Measurements from ENCODE around the gene BBS7.

The BBS7 gene

GRCh38 chr4:121838136-121838535 is 32.1 kb downstream of the BBS7 start:
- DNase-seq = no peak
- in situ Hi-C loops (cut with HindIII; ENCODE audit: low pct_ligation_motif_present, low pct_unique_long_range_greater_than_20kb, low sequenced_read_pairs) = no loop called here

DNA sequence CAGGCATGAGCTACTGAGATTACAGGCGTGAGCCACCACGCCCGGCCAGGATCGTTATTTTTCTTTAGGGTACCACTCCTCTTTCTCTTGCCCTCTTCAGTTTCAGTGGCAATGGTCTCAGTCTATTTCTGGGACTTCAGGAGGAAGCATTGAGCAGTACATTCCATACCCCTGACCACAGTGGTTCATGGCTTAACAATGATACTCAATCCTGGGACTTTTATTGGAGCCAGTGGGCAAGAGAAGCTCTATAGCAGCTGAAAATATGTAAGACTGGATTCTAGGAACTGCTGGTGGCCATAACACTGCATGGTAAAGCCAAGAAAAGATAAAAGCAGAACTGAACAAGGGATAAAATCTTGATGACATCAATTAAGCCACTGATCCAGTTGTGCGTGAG is 40.8 kb downstream of the BBS7 start:
- in situ Hi-C loops (cut with HindIII; ENCODE audit: low pct_ligation_motif_present, low pct_unique_long_range_greater_than_20kb, low sequenced_read_pairs) = no loop called here
- DNase-seq = no peak

DNA sequence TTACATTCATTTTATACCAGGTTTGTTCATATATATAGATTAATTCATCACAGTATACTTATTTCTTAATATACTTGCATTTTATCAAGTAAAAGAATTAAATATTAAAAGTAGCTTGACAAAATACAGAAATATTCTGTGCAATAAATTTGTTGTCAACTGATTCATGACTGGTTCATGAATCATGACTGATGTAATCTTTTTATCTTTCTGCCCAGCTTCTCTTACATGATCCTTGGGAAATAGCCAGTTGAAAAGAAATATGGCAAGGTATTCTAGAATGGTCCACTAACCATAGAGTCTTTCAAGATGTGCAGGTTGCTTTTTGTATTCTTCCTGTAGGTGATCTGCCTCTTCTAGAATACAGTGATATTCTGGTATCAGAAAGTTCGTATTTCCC is 42.4 kb downstream of the BBS7 start:
- peak; percentile 51 for DNase-seq
- in situ Hi-C loops (cut with HindIII; ENCODE audit: low pct_ligation_motif_present, low pct_unique_long_range_greater_than_20kb, low sequenced_read_pairs) = no loop called here

DNA sequence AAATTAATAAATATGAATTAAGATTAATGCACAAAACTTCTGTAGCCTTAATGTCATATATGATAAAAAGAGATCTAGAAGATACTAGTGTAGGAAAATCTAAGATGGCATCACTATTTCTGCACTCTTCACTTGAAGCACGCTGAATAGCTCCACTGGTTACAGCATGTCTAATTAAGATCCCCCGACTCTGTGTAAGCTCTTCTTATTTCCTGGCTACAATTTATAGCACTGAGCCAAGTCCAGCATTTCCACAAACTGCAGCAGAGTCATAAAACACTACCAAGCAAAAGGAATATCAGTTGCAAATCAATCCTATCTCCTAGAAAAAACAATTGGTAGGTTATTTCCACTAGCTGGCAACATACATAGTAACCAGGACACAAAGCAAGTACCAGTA is 45.3 kb downstream of the BBS7 start:
- in situ Hi-C loops (cut with HindIII; ENCODE audit: low pct_ligation_motif_present, low pct_unique_long_range_greater_than_20kb, low sequenced_read_pairs) = no loop called here
- DNase-seq = no peak

DNA sequence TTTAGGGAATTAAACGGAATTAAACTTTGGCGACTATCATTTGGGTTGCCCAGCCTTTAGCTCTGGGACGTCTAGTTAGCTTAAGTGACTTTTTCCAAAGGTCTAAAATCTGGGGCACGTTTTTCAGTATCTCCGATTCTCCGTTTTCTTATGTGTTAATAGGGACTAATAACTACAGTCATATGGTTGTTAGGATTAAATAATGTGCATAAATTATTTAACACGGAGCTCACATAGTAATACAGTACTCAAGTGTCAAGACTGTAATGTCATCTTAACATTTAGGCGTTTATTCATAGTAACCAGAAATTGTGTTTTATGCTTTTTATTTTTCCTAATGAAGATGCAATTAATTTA is 46.1 kb downstream of the BBS7 start:
- in situ Hi-C loops (cut with HindIII; ENCODE audit: low pct_ligation_motif_present, low pct_unique_long_range_greater_than_20kb, low sequenced_read_pairs) = no loop called here
- no peak for DNase-seq

DNA sequence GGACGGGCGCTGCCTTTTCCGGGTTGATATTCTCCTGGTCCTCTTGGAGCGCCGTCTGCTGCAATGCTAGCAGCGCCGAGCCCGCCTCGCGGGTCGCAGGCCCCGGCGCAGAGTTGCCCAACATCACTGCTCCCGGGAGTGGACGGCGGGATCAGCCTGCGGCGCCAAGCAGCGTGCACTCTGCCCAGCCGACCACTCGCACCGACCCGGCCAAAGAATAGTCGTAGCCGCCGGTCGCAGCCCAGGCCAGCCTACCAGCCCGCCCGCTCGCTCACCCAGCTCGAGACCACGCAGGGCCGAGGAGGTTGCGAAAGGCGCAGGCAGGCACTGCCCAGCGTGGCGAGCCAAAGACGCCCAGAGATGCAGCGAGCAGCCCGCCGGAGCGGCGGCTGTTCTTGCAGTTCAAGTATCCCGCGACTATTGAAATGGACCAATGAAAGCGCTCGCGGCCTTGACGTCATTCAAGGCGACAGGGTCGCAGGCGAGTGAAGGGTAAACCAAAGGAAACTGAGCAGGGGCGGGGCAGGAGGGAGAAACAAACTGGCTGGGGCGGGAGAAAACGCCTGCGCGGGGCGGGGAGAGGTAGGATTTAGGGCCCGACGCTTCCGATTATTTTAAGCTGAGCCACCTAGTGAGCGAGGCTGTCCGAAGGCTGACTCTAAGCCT is 46.6 kb downstream of the BBS7 start, which contains the start of gene CCNA2:
Gene CCNA2, minus strand, starts transcription at position 379 of the 666 bp plus-strand sequence. Its CDS starts 255 bp downstream, at position 124.
- in situ Hi-C loops (cut with HindIII; ENCODE audit: low pct_ligation_motif_present, low pct_unique_long_range_greater_than_20kb, low sequenced_read_pairs) = no loop called here
- DNase-seq = peak; percentile 95

- peak; percentile 27 for DNase-seq
- in situ Hi-C loops (cut with HindIII; ENCODE audit: low pct_ligation_motif_present, low pct_unique_long_range_greater_than_20kb, low sequenced_read_pairs) = no loop called here
Measured at GRCh38 chr4:121822796-121823504, 47.3 kb downstream of the BBS7 start.

GRCh38 chr4:121822047-121822446 is 48.2 kb downstream of the BBS7 start:
- in situ Hi-C loops (cut with HindIII; ENCODE audit: low pct_ligation_motif_present, low pct_unique_long_range_greater_than_20kb, low sequenced_read_pairs) = no loop called here
- no peak for DNase-seq

- no peak for DNase-seq
- in situ Hi-C loops (cut with HindIII; ENCODE audit: low pct_ligation_motif_present, low pct_unique_long_range_greater_than_20kb, low sequenced_read_pairs) = no loop called here
Measured at GRCh38 chr4:121819216-121819965, 50.9 kb downstream of the BBS7 start.

- in situ Hi-C loops (cut with HindIII; ENCODE audit: low pct_ligation_motif_present, low pct_unique_long_range_greater_than_20kb, low sequenced_read_pairs) = no loop called here
- no peak for DNase-seq
Measured at GRCh38 chr4:121818215-121818614, 52.1 kb downstream of the BBS7 start.

DNA sequence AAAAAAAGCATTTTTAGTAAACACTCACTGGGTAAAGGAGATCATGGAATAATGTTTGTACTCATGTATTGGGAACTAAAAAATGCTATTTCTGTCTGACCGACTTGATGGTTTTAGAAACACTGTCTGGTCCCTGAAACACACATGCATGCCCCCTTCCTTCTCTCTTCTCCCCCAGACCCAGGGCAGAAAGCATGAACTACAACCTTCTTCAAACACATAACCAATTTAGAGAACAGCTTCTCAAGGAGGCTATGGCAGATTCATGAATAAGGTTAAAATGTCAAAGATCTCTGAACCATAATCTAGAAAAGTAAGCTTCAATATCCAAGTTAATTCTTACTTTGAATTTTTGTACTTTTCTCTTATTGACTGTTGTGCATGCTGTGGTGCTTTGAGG is 52.6 kb downstream of the BBS7 start:
- in situ Hi-C loops (cut with HindIII; ENCODE audit: low pct_ligation_motif_present, low pct_unique_long_range_greater_than_20kb, low sequenced_read_pairs) = no loop called here
- no peak for DNase-seq

GRCh38 chr4:121817006-121817405 is 53.3 kb downstream of the BBS7 start:
- in situ Hi-C loops (cut with HindIII; ENCODE audit: low pct_ligation_motif_present, low pct_unique_long_range_greater_than_20kb, low sequenced_read_pairs) = no loop called here

DNA sequence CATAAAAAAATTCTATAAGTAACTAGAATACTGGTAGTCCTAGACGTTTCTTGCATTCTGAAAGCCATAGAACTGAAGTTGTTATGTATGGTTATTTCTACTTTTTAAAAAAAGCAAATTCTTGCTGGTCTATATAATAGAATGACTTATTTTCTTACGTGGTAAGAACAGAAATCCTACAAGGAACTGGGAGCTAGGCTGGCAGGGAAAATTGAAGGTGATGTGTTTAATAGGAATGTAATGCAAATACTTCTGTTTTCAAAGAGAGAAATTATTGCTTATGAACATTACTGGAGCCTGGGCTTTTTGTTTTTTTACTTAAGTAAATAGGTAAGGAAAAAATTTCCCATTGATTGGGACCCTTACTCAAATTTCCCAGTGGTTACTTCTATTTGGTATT is 55.5 kb downstream of the BBS7 start:
- in situ Hi-C loops (cut with HindIII; ENCODE audit: low pct_ligation_motif_present, low pct_unique_long_range_greater_than_20kb, low sequenced_read_pairs) = no loop called here
- no peak for DNase-seq

More at GRCh38 chr4:121817006-121817405, 53.3 kb downstream of the BBS7 start:
- DNase-seq = no peak

DNA sequence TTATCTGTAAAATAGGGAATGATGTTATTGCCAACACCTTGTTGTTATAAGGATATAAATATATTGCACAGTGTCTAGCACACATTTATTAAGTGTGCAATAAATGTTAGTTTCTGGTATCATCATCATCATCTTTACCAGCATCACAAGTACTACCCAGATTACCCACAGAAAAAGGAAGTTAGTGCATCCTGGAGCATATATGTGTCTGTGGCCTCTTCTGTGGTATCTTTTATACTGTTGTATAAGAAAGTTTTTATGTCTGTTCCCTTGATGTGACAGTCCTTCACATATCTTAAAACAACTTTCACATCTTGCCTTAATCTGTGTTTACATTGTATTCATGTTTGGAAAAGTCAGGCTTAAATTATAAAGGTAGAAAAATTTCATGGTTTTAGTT is 59.2 kb downstream of the BBS7 start:
- in situ Hi-C loops (cut with HindIII; ENCODE audit: low pct_ligation_motif_present, low pct_unique_long_range_greater_than_20kb, low sequenced_read_pairs) = no loop called here

DNA sequence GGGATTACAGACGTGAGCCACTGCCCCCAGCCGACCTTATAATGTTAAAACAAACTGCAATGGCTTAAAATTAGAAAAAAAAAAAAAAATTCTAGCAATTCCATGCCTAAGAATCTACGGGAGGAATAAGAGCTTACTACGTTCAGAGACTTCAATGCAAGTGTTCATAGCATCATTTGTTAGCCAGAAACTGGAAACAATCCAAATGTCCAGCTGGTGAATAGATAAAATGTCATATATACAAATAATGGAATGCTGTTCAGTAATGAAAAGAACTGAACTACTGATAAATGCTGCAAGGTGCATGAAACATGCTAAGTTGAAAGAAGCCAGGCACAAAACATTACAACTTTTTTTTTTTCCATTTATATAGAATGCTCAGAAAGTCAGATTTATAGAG is 63.9 kb downstream of the BBS7 start:
- no peak for DNase-seq
- in situ Hi-C loops (cut with HindIII; ENCODE audit: low pct_ligation_motif_present, low pct_unique_long_range_greater_than_20kb, low sequenced_read_pairs) = no loop called here

More for the DNA sequence above, 59.2 kb downstream of the BBS7 start:
- DNase-seq = no peak

DNA sequence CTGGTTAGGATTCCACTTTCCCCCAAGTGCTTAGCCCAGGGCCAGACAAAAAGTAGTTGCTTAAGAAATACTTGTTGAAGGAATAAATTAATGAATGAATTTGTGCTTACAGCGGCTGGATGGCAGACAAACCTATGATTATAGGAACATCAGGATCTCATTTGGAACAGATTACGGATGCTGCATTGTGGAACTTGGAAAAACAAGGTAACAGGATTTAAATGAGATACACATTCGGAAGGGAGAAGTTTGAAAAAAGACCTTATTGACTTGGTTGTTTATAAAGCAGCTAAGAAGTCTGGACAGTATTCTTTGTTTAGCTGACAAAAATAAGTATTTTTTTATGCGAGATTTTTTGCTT is 68.6 kb downstream of the BBS7 start:
- no peak for DNase-seq
- in situ Hi-C loops (cut with HindIII; ENCODE audit: low pct_ligation_motif_present, low pct_unique_long_range_greater_than_20kb, low sequenced_read_pairs) = no loop called here

DNA sequence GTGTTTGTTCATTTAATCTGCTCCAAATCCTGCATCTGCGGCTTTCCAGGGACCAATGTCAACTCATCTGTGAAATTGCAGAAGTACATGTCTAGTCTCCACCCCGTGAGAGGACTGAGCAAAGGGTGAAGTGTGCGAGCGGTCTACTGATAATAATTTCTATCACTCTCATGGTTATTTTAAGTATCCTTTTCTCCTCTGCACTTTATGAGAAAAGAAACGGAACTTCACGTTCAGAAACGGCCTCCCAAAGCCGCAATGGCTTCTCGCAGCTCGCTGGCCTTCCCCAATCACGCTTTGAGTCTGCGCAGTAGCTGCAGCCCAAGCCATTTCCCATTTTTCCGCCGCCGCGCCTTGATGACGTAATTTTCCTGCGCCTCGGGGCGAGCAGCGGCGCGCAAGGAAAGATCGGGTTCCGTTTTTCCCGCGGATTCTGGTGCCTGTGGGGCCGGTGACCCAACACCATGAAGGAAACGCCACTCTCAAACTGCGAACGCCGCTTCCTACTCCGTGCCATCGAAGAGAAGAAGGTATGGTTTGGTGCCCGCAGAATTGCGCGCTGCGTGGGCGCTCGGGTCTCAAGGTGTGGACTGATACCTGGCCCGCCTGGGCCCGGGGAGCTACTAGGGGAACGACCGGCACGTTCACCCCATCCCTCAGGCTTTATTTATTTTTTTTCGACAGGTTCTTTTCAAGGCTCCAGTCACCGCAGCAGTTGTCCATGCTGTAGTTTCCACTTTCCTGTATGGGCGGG is 69.1 kb downstream of the BBS7 start, which contains the start of gene EXOSC9:
Gene EXOSC9, plus strand, starts transcription at position 363 of the 754 bp plus-strand sequence. Its CDS starts 102 bp downstream, at position 465.
- DNase-seq = peak; percentile 94
- in situ Hi-C loops (cut with HindIII; ENCODE audit: low pct_ligation_motif_present, low pct_unique_long_range_greater_than_20kb, low sequenced_read_pairs) = no loop called here

DNA sequence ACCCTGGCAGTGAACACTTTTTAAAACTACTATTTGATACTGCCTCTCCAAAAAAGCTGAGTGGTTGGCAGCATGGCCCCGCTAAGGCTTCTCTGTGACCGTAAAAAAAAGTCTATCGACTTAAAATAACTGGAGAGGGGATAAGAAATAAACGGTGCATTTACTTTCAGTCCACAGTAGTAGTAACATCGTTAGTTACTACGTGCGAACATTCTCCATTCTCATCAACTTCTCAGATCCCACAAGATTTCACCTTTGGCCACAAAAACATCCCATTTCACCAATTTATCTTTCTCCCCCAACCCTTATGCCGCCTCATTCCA is 69.7 kb downstream of the BBS7 start:
- DNase-seq = no peak
- in situ Hi-C loops (cut with HindIII; ENCODE audit: low pct_ligation_motif_present, low pct_unique_long_range_greater_than_20kb, low sequenced_read_pairs) = no loop called here

DNA sequence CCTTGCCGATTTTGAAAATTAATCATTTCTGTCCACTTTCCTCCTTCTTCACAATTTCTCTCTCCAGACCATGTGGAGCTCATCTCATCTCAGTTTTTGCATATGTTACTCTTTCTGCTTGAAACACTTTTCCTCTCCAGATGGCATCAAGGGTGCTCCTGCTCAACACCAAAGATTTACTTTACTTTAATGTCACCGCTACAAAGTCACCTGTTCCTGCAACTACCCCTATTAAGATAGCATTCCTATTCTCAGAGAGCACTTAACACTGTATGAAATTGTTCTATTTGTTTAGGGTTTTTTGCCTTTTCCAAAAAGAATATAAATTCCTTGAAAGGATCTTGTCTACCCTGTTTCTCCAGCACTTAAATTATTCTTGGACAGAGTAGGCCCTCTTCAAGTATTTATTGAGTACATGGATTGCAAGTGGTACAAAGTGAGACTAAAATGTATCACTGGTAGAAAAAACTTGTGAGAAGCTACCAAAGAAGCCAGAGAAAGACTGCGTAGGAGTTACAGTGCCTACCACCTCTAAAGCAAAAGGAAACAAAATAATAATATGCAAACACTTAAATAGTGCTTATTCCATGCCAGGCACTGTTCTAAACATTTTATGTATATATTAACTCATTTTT is 70.3 kb downstream of the BBS7 start:
- in situ Hi-C loops (cut with HindIII; ENCODE audit: low pct_ligation_motif_present, low pct_unique_long_range_greater_than_20kb, low sequenced_read_pairs) = no loop called here
- DNase-seq = no peak
